ENCODE results near the gene ALG9. TPM values are rescaled to one million over a fixed set of nuclear protein-coding genes. Genes with fewer than 3 reads are reported as not detected.

Gene ALG9
- total RNA-seq, 1 experiment from 2014 or later = 23.6 TPM

DNA sequence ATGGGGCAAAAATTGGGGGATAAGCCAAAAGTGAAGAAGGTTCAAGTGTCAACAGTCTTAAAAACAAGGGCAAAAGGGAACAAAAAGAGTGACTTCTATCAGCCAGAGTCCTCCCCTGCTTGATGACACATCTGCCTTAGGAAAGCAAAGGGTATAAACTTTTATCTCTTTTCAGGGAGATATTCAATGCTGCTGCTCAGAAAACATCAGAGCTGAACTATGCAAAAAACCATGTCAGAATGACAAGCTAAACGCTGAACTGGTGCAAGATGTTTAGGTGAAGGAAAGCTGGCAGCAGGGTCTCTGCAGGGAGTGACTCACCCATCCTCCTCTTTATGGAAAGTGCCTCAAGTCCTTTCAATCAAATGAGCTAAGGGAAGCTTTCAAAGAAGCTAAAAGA is 24.7 kb downstream of the ALG9 start:
- DNase-seq = peak; percentile 10
- Histone ChIP-seq H3K9me3 (no peaks in the 10 kb centered on the region), H3K4me3 (no peak overlapping the region), H3K36me3 (peaks cover 14% of the 10 kb centered on the region), H3K27me3 (no peaks in the 10 kb centered on the region)

DNA sequence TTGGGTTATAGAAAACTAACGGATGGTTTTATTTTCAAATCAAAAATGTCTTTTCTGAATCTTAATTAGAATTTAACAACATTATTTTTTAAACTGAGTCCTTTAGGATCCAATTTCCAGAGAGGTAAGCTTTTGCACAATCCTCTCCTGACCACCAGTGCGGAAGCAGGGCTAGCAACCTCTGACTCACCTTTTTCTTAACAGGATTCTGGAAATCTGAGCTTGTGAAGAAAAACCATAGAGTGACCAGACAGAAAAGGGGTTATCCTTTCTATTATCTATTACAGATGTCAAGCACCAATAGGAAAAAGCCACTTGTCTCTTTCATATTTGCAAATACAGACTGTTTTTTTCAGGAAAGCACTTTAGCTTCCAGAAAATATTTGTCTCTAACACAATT is 25.3 kb downstream of the ALG9 start:
- Histone ChIP-seq H3K4me3 (no peak overlapping the region), H3K36me3 (peaks cover 14% of the 10 kb centered on the region), H3K9me3 (no peaks in the 10 kb centered on the region), H3K27me3 (no peaks in the 10 kb centered on the region)
- DNase-seq = no peak

DNA sequence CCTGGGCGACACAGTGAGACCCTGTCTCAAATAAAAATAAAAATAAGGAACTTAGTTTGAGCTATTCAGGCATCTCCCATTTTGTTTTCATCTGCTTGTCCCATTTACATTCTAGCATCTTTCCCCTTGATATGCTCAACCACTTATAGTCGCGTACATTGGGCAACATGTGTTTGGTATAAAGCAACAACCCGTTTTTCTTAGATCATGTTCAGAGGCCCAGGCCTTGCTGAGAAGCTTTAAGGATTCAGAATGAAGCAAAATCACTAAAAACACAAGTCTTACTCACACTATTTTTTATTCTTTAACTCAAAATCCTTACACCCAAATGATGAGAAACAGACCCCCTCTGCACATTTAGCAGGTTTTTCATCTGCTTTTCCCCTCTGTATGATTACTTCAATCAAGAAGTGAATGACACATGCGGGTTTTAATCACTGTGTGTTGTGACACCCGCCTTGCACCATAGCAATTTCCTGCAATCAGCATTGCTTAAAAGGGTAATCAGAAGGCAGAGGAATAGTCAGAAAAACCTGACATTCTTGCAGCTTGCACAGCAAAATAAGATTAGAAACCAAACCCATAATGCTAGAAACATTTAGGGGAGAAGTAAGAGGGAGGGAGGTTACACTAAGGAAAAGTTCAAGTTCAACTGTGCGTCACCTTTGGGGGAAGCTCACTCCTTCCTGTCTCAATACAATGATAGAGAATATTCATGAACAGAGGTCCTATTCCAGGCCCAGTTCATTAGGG is 25.9 kb downstream of the ALG9 start:
- no peak overlapping the region for H3K4me3 ChIP-seq
- H3K9me3 ChIP-seq = no peaks in the 10 kb centered on the region
- H3K27me3 ChIP-seq = no peaks in the 10 kb centered on the region
- peaks cover 10% of the 10 kb centered on the region for H3K36me3 ChIP-seq
- no peak for DNase-seq

DNA sequence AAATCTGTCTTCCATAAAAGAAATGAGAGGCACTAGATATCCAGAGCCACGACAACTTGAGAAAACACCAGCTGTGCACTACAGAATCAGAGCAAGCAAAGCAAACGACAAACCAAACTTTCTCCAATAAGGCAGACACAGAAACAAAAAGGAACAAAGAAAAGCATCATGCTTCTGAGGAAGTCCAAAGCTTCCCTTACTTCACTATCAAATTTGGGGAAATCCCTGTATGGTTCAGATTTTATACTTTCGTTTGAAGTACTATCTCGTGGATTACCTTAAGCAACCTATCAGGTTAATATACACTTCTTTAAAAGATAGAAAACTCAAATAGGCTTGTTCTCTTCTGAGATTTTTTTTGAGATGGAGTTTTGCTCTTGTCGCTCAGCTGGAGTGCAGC is 27.7 kb downstream of the ALG9 start:
- H3K4me3 ChIP-seq = no peak overlapping the region
- DNase-seq = no peak
- H3K36me3 ChIP-seq = peaks cover 6% of the 10 kb centered on the region

DNA sequence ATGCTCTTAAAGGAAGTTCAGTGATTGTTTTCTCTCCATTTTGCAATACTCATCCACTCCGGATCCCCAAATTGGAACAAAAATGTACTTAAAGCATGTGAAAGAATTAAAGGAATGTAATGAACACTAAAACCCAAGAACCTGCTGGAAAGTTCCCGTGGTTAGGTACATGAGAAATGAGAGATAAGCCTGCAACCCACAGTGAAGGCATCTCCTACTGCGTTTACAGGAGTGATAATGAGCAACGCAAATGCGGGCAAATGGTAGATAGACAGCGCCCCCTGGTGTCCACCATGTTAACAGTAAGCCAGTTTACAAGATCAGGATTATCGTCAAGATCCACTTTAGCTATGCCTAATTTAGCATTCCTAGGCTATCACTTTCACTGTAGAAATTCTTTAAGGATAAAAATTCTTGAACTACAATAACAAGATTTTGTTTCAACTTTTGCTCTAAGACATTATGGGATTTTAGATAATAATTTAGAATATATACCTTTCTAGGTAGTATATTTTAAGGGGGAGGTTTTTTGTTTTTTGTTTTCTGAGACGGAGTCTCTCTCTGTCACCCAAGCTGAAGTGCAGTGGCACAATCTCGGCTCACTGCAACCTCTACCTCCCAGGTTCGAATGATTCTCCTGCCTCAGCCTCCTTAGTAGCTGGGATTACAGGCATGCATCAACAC is 29.9 kb downstream of the ALG9 start:
- H3K36me3 ChIP-seq = peaks cover 9% of the 10 kb centered on the region
- no peak overlapping the region for H3K4me3 ChIP-seq
- DNase-seq = peak; percentile 64
- no peaks in the 10 kb centered on the region for H3K9me3 ChIP-seq
- no peaks in the 10 kb centered on the region for H3K27me3 ChIP-seq

More for the DNA sequence above, 27.7 kb downstream of the ALG9 start:
- H3K27me3 ChIP-seq = no peaks in the 10 kb centered on the region
- H3K9me3 ChIP-seq = no peaks in the 10 kb centered on the region

DNA sequence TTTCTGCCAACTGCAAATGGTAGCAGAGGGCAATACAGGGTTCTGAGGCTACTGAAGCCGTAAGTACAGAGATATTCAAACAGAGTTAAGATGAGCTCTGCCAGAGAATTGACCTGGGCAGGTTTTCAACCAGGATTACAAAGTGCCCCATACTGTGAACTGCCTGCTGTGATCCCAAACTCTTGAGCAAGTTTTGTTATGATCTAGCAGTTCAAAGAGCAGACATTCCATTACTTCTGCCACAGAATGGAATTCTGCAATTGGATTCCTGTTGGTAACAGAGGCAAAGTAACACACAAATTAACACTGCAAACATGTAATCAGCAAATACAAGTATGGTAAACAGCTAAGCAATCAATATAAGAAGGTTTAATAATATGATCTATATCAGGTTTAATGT is 31.2 kb downstream of the ALG9 start:
- peak; percentile 49 for DNase-seq
- Histone ChIP-seq H3K9me3 (no peaks in the 10 kb centered on the region), H3K4me3 (no peak overlapping the region), H3K27me3 (no peaks in the 10 kb centered on the region), H3K36me3 (peaks cover 19% of the 10 kb centered on the region)

DNA sequence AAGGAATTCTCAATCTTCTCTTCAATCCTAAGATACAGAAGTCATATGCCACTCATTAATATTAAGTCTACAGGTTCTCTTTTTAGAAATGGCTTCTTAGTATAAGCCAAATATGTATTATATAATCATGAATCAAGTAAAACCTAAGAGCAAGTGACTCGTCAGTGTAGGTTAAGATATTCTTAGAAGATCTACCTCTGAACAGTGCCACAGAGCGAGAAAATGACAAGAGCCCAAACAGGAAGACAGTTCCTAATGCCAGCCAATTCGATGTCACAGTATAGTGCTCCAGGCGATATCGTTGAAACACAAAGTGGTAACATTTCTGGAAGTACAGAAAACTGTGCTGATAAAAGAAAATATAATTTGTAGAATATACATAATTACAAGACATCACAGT is 33.3 kb downstream of the ALG9 start:
- no peaks in the 10 kb centered on the region for H3K27me3 ChIP-seq
- no peak overlapping the region for H3K4me3 ChIP-seq
- DNase-seq = no peak
- H3K9me3 ChIP-seq = no peaks in the 10 kb centered on the region
- H3K36me3 ChIP-seq = peaks cover 24% of the 10 kb centered on the region

DNA sequence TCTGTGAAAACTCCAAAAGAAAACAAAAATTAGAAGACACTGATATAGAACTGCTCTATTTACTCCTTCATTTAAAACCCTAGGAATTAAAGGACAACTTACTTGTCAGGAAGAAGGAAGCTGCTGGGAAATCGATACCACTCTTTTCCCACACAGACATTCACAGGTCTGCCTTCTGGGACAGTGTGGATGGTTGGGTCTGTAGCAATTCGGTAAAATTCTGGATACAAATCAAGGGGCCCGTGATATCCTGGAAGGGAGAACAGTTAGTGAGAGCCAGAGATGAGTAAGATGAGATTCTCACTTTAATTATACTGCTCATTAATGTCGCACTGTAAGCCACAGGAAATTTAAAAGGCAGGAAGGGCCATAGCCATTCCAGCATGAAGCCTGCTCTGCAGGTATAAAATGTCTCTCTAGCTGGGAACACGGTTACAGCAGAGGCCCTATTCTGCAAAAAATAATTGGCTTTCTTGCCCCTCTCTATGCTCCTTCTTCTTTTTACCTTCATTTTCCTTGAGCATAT is 34.0 kb downstream of the ALG9 start:
- no peaks in the 10 kb centered on the region for H3K27me3 ChIP-seq
- no peak for DNase-seq

DNA sequence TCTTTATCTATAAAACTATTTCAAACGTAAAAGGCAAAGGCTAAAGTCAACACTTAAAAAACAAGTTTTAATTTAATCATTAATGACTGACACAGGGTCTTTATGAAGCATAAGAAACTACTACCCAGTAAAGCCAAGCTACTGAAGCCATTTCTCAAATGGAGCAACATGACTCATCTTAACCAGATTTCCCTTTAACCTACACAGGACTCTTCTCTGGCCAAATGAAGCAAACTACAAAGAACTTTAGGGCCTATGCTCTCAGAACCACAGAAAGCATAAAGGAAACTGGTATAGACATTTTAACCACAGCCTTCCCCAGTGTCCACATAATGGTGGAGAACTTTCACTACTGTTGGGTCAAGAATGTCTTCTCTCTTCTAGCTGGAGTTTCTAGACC is 34.7 kb downstream of the ALG9 start:
- DNase-seq = no peak
- no peaks in the 10 kb centered on the region for H3K27me3 ChIP-seq
- peaks cover 24% of the 10 kb centered on the region for H3K36me3 ChIP-seq
- no peaks in the 10 kb centered on the region for H3K9me3 ChIP-seq
- no peak overlapping the region for H3K4me3 ChIP-seq

More for the DNA sequence above, 34.0 kb downstream of the ALG9 start:
- no peak overlapping the region for H3K4me3 ChIP-seq
- H3K9me3 ChIP-seq = no peaks in the 10 kb centered on the region
- peaks cover 24% of the 10 kb centered on the region for H3K36me3 ChIP-seq

DNA sequence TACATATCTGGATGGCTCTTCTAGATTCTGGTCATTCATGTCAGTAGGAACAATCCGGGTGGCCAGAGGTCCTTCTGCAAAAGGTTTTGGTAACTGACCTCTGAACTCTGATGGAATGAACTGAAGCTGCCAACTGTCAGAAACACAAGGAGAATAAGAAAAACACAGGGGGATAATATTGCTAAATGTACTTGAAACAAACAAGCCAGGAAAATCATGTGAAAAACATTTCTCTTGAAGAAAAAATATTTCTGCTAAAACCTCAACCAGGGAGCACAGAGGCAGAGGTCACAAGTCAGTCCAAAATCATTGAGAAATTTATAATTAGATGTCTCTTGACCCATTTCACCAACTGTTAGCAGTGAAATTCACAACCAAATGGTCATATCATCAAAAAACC is 35.2 kb downstream of the ALG9 start:
- no peak overlapping the region for H3K4me3 ChIP-seq
- H3K36me3 ChIP-seq = peaks cover 24% of the 10 kb centered on the region
- H3K27me3 ChIP-seq = no peaks in the 10 kb centered on the region
- no peaks in the 10 kb centered on the region for H3K9me3 ChIP-seq
- no peak for DNase-seq

DNA sequence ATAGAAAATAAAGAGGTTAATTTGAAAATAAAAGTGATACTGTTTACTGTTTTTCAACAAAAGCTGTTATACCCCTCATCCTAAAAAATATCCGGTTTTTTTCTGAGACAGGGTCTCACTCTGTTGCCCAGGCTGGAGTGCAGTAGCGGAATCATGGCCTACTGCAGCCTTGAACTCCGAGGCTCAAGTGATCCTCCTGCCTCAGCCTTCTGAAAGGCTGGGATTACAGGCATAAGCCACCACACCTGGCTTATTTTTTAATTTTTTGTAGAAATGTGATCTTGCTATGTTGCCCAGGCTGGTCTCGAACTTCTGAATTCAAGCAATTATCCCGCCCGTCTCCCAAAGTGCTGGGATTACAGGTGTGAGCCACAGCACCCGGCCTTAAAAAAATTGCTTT is 35.7 kb downstream of the ALG9 start:
- H3K27me3 ChIP-seq = no peaks in the 10 kb centered on the region
- no peaks in the 10 kb centered on the region for H3K9me3 ChIP-seq
- H3K36me3 ChIP-seq = peaks cover 27% of the 10 kb centered on the region
- no peak overlapping the region for H3K4me3 ChIP-seq
- DNase-seq = no peak

DNA sequence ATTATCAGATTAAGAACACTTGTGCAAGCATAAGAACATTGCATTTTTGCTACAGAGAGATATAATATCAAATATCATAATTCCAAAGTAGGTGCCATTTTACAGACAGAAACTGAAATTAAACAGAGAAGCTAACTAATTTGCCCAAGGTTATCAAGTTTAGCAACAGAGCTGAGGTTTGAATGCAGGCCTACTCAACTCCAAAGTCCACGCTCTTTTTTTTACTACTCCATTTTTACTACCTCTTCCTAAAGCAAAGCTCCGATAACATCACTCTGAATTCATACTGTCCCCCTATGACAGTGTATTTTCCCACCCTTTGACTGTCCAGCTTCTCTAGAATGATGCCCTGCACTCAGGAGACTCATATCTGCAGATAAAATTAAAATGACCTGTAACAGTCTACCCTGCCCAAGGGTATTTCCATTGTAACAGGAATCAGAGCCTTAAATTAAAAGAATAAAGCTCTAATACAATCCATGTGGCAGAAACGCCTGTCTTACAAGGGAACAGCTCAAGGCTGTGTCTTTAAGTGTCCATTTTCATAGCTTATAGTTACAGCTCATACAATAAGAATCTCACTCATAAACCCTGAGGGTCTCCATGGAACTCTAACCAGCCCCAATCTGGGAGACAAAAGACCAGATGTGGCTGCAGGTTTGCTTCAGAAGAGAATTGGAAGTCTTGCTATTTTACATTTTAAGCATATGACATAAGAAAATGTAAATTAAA is 36.8 kb downstream of the ALG9 start:
- Histone ChIP-seq H3K36me3 (peaks cover 27% of the 10 kb centered on the region), H3K9me3 (no peaks in the 10 kb centered on the region), H3K4me3 (no peak overlapping the region), H3K27me3 (no peaks in the 10 kb centered on the region)
- DNase-seq = no peak

DNA sequence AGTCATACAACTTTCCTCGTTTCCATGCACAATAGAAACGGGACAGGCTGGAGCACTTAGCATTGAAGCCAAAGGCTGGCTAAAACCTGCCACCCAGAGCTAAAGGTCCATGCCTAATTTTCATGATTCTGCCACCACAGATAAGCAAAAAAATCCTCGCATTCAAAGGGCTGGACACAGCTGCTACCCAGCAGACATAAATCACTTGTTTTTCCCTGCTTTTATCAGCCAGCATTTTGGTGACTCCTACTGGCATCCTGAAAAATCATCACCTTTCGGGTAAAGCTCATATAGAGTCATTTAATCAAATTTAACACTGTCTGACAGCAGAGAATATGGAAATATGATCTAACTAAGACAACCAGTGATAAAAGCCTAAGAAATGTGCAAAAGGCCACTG is 37.9 kb downstream of the ALG9 start:
- peaks cover 27% of the 10 kb centered on the region for H3K36me3 ChIP-seq
- DNase-seq = no peak
- no peak overlapping the region for H3K4me3 ChIP-seq
- H3K27me3 ChIP-seq = no peaks in the 10 kb centered on the region
- no peaks in the 10 kb centered on the region for H3K9me3 ChIP-seq

DNA sequence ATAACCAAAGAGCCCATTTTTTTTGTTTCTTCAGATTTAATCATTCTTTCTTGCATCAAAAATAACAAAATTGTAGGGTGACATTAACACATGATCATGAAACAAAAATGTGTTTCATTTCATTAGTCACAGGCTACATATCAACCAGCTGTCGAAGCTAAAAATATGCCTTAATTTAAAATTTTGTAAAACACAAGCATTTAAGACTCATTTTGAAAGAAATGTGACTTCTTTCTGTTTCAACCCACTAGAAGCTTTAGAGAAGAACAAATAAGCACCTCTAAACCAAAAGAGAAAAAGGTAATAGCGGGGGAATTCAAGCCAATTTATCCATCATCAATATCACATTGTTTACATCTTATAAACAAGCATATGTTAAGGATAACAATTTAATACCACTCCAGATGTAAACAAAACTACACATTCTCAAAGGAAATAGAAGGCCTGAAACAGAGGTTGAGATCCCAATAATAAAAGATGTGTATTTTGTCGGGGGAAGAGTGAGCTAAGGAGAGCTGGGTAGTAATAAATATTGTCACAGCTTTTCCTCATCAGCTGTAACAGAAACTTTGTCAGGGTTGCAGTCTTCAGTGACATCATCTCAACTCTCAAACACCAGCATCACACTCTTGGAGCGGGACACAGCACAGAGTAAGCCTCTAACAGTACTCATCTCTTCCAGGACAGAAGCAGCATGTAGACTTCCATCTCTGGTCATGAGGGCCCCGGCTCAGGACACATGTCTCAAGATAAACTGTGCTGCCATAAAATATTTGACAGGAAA is 42.0 kb downstream of the ALG9 start:
- H3K27me3 ChIP-seq = no peaks in the 10 kb centered on the region
- no peaks in the 10 kb centered on the region for H3K9me3 ChIP-seq
- H3K36me3 ChIP-seq = peaks cover 3% of the 10 kb centered on the region; the same call in 1 of the 2 replicates
- no peak overlapping the region for H3K4me3 ChIP-seq
- DNase-seq = no peak

DNA sequence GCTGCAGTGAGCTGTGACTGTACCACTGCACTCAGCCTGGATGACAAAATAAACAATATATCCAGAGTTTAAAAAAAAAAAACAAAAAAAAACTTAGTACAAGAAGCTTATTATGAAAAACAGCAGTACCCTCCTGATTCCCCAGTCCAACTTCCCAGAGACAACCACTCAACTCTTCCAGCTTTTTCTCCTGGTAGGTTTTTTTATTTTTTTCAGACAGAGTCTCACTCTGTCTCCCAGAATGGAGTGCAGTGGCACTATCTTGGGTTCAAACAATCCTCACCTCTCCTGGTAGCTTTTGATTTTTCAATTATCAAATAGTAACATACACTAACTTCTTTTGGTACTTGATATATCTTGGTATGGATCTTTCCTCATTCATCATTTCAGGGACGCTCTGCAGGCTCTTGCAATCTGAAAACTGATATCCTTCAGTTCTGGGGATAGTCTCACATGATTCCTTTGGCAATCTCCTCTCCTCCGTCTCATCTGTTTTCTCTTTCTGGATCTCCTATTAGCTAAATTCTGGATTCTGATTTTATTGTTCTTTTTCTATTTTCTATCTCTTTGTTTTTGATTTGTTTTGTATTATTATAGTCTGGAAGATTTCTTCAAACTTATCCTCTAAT is 44.9 kb downstream of the ALG9 start:
- no peak for DNase-seq
- Histone ChIP-seq H3K36me3 (peaks cover 3% of the 10 kb centered on the region; the same call in 1 of the 2 replicates), H3K27me3 (no peaks in the 10 kb centered on the region), H3K9me3 (no peaks in the 10 kb centered on the region), H3K4me3 (no peak overlapping the region)

DNA sequence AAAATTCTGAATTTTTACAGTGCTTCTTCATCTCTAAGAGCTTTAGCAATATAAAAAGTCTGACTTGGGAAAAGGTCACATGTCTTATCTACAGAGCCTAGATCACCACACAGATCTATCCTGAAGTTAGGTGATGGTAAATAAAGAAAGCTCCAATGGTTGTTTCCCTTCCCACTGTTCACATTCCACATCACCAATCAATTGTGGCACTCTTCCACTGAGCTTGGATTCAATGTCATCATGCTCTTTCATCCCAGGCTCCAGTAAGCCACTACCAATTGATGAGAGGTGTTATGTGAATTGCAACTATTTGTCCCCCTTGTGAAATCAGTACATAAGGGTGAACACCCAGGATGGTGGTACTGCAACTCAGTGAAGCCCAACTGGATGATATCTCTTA is 47.8 kb downstream of the ALG9 start:
- Histone ChIP-seq H3K36me3 (peaks cover 2% of the 10 kb centered on the region; the same call in 1 of the 2 replicates), H3K27me3 (no peaks in the 10 kb centered on the region), H3K4me3 (no peak overlapping the region), H3K9me3 (no peaks in the 10 kb centered on the region)
- DNase-seq = no peak

Data from MG63 (cell line).